Testis (tissue), 3 donors: Measurements from ENCODE around the gene SHTN1. TPM values are rescaled to one million over a fixed set of nuclear protein-coding genes. Genes with fewer than 3 reads are reported as not detected.

ENCODE experiments used
- DNase-seq: peaks from one replicate; pipeline ENCODE4 v3.0.0-alpha.2; 2019
- H3K27ac ChIP-seq, 2 donors: fragments of 200-600 bp; sonication (generic); one replicate each; pipeline ENCODE4 v1.5.1; 2019
- H3K27me3 ChIP-seq: fragments of 200-600 bp; sonication (generic); one replicate; pipeline ENCODE4 v1.5.1; 2019
- H3K36me3 ChIP-seq: fragments of 200-600 bp; sonication (generic); one replicate; pipeline ENCODE4 v1.5.1; 2017; ENCODE audit warnings: low read depth; ENCODE audit errors: missing control alignments
- H3K4me1 ChIP-seq: fragments of 200-600 bp; sonication (generic); one replicate; pipeline ENCODE4 v1.5.1; 2019
- H3K4me3 ChIP-seq, 2 donors: fragments of 200-600 bp; sonication (generic); one replicate each; pipeline ENCODE4 v1.5.1; 2017 to 2019
- H3K9me3 ChIP-seq: fragments of 200-600 bp; sonication (generic); one replicate; pipeline ENCODE4 v1.5.1; 2017
- CTCF ChIP-seq, 3 experiments: fragments of 450-650 bp in 2 of 3; fragments of 200-600 bp in 1 of 3; sonication (generic) in 1 of 3; IDR thresholded peaks; one replicate each; pipeline ENCODE4 v1.5.1; 2016 to 2019; ENCODE audit warnings: antibody characterized with exemption in 3 of 3, mild to moderate bottlenecking in 2 of 3, moderate library complexity in 1 of 3
- POLR2A ChIP-seq: fragments of 450-650 bp; IDR thresholded peaks from one replicate; pipeline ENCODE4 v1.6.1; 2017; ENCODE audit warnings: antibody characterized with exemption, mild to moderate bottlenecking, moderate library complexity
- WGBS, 2 donors: methylation state at CpG; one replicate each; pipeline ENCODE4 v1.1.5; 2018; 5-methylcytosine and 5-hydroxymethylcytosine counted together
- intact Hi-C: fragments of 100-400 bp; cut with DNase I; formaldehyde crosslinking; loops from one replicate; pipeline ENCODE4 v1.15.1; 2023; ENCODE audit warnings: low total_unique reads
- polyA plus RNA-seq: library from polyadenylated mRNA; stranded (reverse); fragments of 350-450 nt; fragmentation: Illumina TruSeq; extraction: RNeasy Lipid Tissue Mini Kit (QIAGEN cat#74804); gene quantifications from one replicate; pipeline ENCODE4 v1.2.3, GENCODE V29; 2014; ENCODE audit warnings: low read depth, low replicate concordance; ENCODE audit not compliant: insufficient read depth
- total RNA-seq, 2 donors: library from RNA; depleted of rRNA; stranded (reverse); fragments of >200 nt; gene quantifications; one replicate each; pipeline ENCODE4 v1.2.3, GENCODE V29; 2016

SHTN1 gene
- total and polyA plus RNA-seq, 3 donors from 2014 or later: 21.9 to 77.3 (median 71.0) TPM

GRCh38 chr10:116912162-116912561 is 92.8 kb downstream of the SHTN1 start:
- Histone ChIP-seq H3K27me3 (no peaks in the 10 kb centered on the region), H3K4me3 (no peak overlapping the region), H3K27ac (no peak overlapping the region), H3K4me1 (no peaks in the 10 kb centered on the region), H3K9me3 (no peaks in the 10 kb centered on the region), H3K36me3 (no peaks in the 10 kb centered on the region)
- DNase-seq: no peak
- intact Hi-C loops: no loop called here
- 70 to 100% methylated on average over 1 of the region's 1 CpG for WGBS, 2 donors
- TF ChIP-seq CTCF (IDR thresholded peaks at IDR 0.05) (no peak), POLR2A (no peak)

GRCh38 chr10:116910910-116911309 is 94.1 kb downstream of the SHTN1 start:
- WGBS, 2 donors: 92% methylated on average over 3 of the region's 3 CpGs
- DNase-seq: no peak
- TF ChIP-seq CTCF (IDR thresholded peaks at IDR 0.05) (no peak), POLR2A (no peak)
- no peak overlapping the region for H3K4me3 ChIP-seq
- H3K27ac ChIP-seq: no peak overlapping the region
- H3K4me1 ChIP-seq: no peaks in the 10 kb centered on the region
- no peaks in the 10 kb centered on the region for H3K9me3 ChIP-seq
- intact Hi-C loops: no loop called here
- H3K36me3 ChIP-seq: no peaks in the 10 kb centered on the region
- H3K27me3 ChIP-seq: no peaks in the 10 kb centered on the region

GRCh38 chr10:116909307-116909706 is 95.7 kb downstream of the SHTN1 start:
- H3K27ac ChIP-seq: no peak overlapping the region
- WGBS, 2 donors: 79% methylated on average over 1 of the region's 1 CpG
- H3K27me3 ChIP-seq: no peaks in the 10 kb centered on the region
- TF ChIP-seq CTCF (IDR thresholded peaks at IDR 0.05) (no peak), POLR2A (no peak)
- no peaks in the 10 kb centered on the region for H3K9me3 ChIP-seq
- H3K4me1 ChIP-seq: no peaks in the 10 kb centered on the region
- DNase-seq: no peak
- intact Hi-C loops: no loop called here
- no peak overlapping the region for H3K4me3 ChIP-seq
- no peaks in the 10 kb centered on the region for H3K36me3 ChIP-seq

- H3K27me3 ChIP-seq: no peaks in the 10 kb centered on the region
- H3K4me3 ChIP-seq: no peak overlapping the region
- 72 to 79% methylated on average over 6 of the region's 6 CpGs for WGBS, 2 donors
- no peaks in the 10 kb centered on the region for H3K36me3 ChIP-seq
- intact Hi-C loops: no loop called here
- no peak for DNase-seq
- no peaks in the 10 kb centered on the region for H3K4me1 ChIP-seq
- no peaks in the 10 kb centered on the region for H3K9me3 ChIP-seq
- H3K27ac ChIP-seq: no peak overlapping the region
- TF ChIP-seq CTCF (IDR thresholded peaks at IDR 0.05): no peak
- no peak for TF ChIP-seq POLR2A
Measured at GRCh38 chr10:116907245-116907987, 97.6 kb downstream of the SHTN1 start.

- Histone ChIP-seq H3K27ac (no peak overlapping the region), H3K27me3 (no peaks in the 10 kb centered on the region), H3K4me3 (no peak overlapping the region), H3K4me1 (no peaks in the 10 kb centered on the region), H3K9me3 (no peaks in the 10 kb centered on the region), H3K36me3 (no peaks in the 10 kb centered on the region)
- intact Hi-C loops: no loop called here
- WGBS, 2 donors: 93 to 95% methylated on average over 3 of the region's 3 CpGs
- TF ChIP-seq POLR2A (no peak), CTCF (IDR thresholded peaks at IDR 0.05) (no peak)
- DNase-seq: no peak
Measured at GRCh38 chr10:116905845-116906210, 99.2 kb downstream of the SHTN1 start.
